Astrocyte of the cerebellum (primary cell): ENCODE data around the gene LAMC3.

Experiments used
- DNase-seq: peaks from one replicate; pipeline ENCODE4 v3.0.0-alpha.2; 2011; ENCODE audit warnings: low read depth
- H3K4me3 ChIP-seq: 2 replicates; pipeline ENCODE4 v1.5.1; 2011; ENCODE audit warnings: mild to moderate bottlenecking, low read depth, low read length, moderate library complexity
- CTCF ChIP-seq: IDR thresholded peaks from 2 replicates; pipeline ENCODE4 v1.5.1; 2012; ENCODE audit warnings: low read length, low read depth, moderate library complexity, mild to moderate bottlenecking; ENCODE audit errors: missing control alignments
- in situ Hi-C: cut with HindIII; loops from 2 replicates; pipeline ENCODE4 v1.10.0; 2017; ENCODE audit warnings: low sequenced_read_pairs

The LAMC3 gene

GRCh38 chr9:130990306-130990977 lies 18.5 kb upstream of the LAMC3 start:
- in situ Hi-C loops = no loop called here
- no peak overlapping the region for H3K4me3 ChIP-seq
- DNase-seq = no peak
- TF ChIP-seq CTCF = no peak

GRCh38 chr9:130990978-130991777 lies 17.8 kb upstream of the LAMC3 start:
- TF ChIP-seq CTCF = no peak
- in situ Hi-C loops = no loop called here
- H3K4me3 ChIP-seq = no peak overlapping the region

GRCh38 chr9:130991778-130992681 lies 16.9 kb upstream of the LAMC3 start:
- in situ Hi-C loops = no loop called here
- no peak for DNase-seq
- TF ChIP-seq CTCF = no peak
- H3K4me3 ChIP-seq = no peak overlapping the region

More at GRCh38 chr9:130990978-130991777, 17.8 kb upstream of the LAMC3 start:
- no peak for DNase-seq

- TF ChIP-seq CTCF = no peak
- H3K4me3 ChIP-seq = no peak overlapping the region
- no peak for DNase-seq
- in situ Hi-C loops = no loop called here
Observed at GRCh38 chr9:130992682-130993032, 16.3 kb upstream of the LAMC3 start.

- in situ Hi-C loops = no loop called here
- no peak for DNase-seq
- no peak overlapping the region for H3K4me3 ChIP-seq
- no peak for TF ChIP-seq CTCF
Observed at GRCh38 chr9:130993303-130994030, 15.5 kb upstream of the LAMC3 start.
